ENCODE data around the gene UCK1.
"Not testable (repeated sequence)": the region's sequence is repeated elsewhere in the genome, so short reads cannot be mapped to it uniquely, and the experiment has no call there.

UCK1 gene

GRCh38 chr9:131554087-131554842 lies 23.2 kb upstream of the UCK1 start:
- peak in 1 of 2 donors; percentile 26 for DNase-seq

GRCh38 chr9:131552030-131552429 lies 21.0 kb upstream of the UCK1 start:
- no peak for DNase-seq

GRCh38 chr9:131550465-131550864 lies 19.4 kb upstream of the UCK1 start:
- DNase-seq = not testable (repeated sequence)

- DNase-seq = not testable (repeated sequence)
These were observed 18.1 kb upstream of the UCK1 start for GRCh38 chr9:131549186-131549585.

- no peak for DNase-seq
These were observed 15.4 kb upstream of the UCK1 start for GRCh38 chr9:131546336-131547084.

GRCh38 chr9:131545786-131546335 lies 14.8 kb upstream of the UCK1 start:
- DNase-seq = no peak

- no peak for DNase-seq
These were observed 14.1 kb upstream of the UCK1 start, which contains the start of gene PRRT1B for GRCh38 chr9:131545003-131545785. Gene PRRT1B, plus strand, starts transcription at chr9:131545523. Its CDS starts 93 bp downstream, at chr9:131545616.

GRCh38 chr9:131543141-131543540 lies 12.1 kb upstream of the UCK1 start:
- DNase-seq = no peak

- no peak for DNase-seq
These were observed 8.3 kb upstream of the UCK1 start for GRCh38 chr9:131539223-131539923.

- DNase-seq = no peak
These were observed 6.9 kb upstream of the UCK1 start for GRCh38 chr9:131537946-131538345.

- DNase-seq = no peak
These were observed 3.7 kb upstream of the UCK1 start for GRCh38 chr9:131534721-131535237.

- peak in 1 of 2 donors; percentile 22 for DNase-seq
These were observed 530 bp downstream of the UCK1 start for GRCh38 chr9:131530546-131530919.

- DNase-seq = no peak
These were observed 1.2 kb downstream of the UCK1 start for GRCh38 chr9:131529597-131530545.

GRCh38 chr9:131528886-131529505 lies 2.1 kb downstream of the UCK1 start:
- no peak for DNase-seq

- DNase-seq = no peak
These were observed 2.9 kb downstream of the UCK1 start for GRCh38 chr9:131528186-131528585.

- DNase-seq = no peak
These were observed 5.2 kb downstream of the UCK1 start for GRCh38 chr9:131525643-131526565.

- no peak for DNase-seq
These were observed 6.3 kb downstream of the UCK1 start for GRCh38 chr9:131524665-131525315.

All from inflammatory macrophage treated with lipopolysaccharide for 1 hour (primary cell).